Peyer's patch (tissue), 4 donors: ENCODE data around the gene COQ10A. TPM values are rescaled to one million over a fixed set of nuclear protein-coding genes. Genes with fewer than 3 reads are reported as not detected.
A peak's percentile ranks its signal among the peaks of the same experiment; 100 is the strongest.

Source experiments
- DNase-seq, 3 donors: peaks; one replicate each; pipeline ENCODE4 v3.0.0-alpha.2; 2017 to 2019
- H3K27ac ChIP-seq, 4 donors: fragments of 200-600 bp; sonication (generic); one replicate each; pipeline ENCODE4 v1.5.1; 2016 to 2019
- H3K27me3 ChIP-seq, 2 donors: fragments of 200-600 bp; sonication (generic); one replicate each; pipeline ENCODE4 v1.5.1; 2019
- H3K36me3 ChIP-seq, 3 donors: fragments of 200-600 bp; sonication (generic); one replicate each; pipeline ENCODE4 v1.5.1; 2016 to 2019
- H3K4me1 ChIP-seq, 4 donors: fragments of 200-600 bp; sonication (generic); one replicate each; pipeline ENCODE4 v1.5.1; 2016 to 2019
- H3K4me3 ChIP-seq, 4 donors: fragments of 200-600 bp; sonication (generic); 1 replicate in 3 of 4; 2 replicates in 1 of 4; pipeline ENCODE4 v1.5.1; 2016 to 2019; ENCODE audit warnings: mild to moderate bottlenecking in 1 of 4
- H3K9me3 ChIP-seq, 4 donors: fragments of 200-600 bp; sonication (generic); one replicate each; pipeline ENCODE4 v1.5.1; 2016 to 2019; ENCODE audit warnings: mild to moderate bottlenecking in 1 of 4
- POLR2A ChIP-seq, 2 donors: fragments of 450-650 bp; IDR thresholded peaks; one replicate each; pipeline ENCODE4 v1.5.1; 2017; ENCODE audit warnings: antibody characterized with exemption in 2 of 2, mild to moderate bottlenecking in 2 of 2, moderate library complexity in 2 of 2
- total RNA-seq, 4 donors: library from RNA; depleted of rRNA; stranded (reverse); fragments of >200 nt; gene quantifications; one replicate each; pipeline ENCODE4 v1.1.0, GENCODE V29; 2016
- TF ChIP-seq, protein P1 (sequence below), 6 experiments: fragments of 450-650 bp in 4 of 6; fragments of 200-600 bp in 2 of 6; sonication (generic) in 1 of 6; IDR thresholded peaks; one replicate each; pipeline ENCODE4 v1.5.1; 2017 to 2019; ENCODE audit warnings: antibody characterized with exemption in 6 of 6, mild to moderate bottlenecking in 3 of 6, moderate library complexity in 1 of 6

Gene COQ10A
- total RNA-seq, 4 donors from 2014 or later: 9.1 to 14.8 (median 11.8) TPM

DNA sequence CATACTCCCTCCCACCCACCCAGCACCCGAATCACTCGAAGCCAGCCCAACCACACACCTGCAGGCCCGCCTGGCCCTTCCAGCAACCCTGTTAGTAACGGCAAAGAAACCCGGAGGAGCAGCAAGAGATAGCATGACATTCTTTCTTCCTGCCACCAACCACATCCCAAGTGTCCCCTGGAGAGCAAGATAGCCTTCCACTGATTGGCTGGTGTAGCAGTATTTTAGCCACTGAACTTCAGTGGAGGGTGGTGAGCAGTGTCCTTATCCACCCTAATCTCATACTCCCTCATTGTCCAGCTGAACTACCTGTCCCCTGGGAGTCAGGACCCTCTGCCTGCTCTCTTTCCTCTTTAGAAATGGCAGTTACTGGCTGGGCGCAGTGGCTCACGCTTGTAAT is 37.7 kb upstream of the COQ10A start:
- Histone ChIP-seq H3K27ac (peak overlapping the region in 2 of 4 donors; percentile 85 to 88), H3K9me3 (no peaks in the 10 kb centered on the region), H3K36me3 (no peaks in the 10 kb centered on the region), H3K4me1 (peaks cover 0 to 20% (median 4%) of the 10 kb centered on the region in 4 donors), H3K27me3 (no peaks in the 10 kb centered on the region), H3K4me3 (no peak overlapping the region)
- TF ChIP-seq, protein P1, sequence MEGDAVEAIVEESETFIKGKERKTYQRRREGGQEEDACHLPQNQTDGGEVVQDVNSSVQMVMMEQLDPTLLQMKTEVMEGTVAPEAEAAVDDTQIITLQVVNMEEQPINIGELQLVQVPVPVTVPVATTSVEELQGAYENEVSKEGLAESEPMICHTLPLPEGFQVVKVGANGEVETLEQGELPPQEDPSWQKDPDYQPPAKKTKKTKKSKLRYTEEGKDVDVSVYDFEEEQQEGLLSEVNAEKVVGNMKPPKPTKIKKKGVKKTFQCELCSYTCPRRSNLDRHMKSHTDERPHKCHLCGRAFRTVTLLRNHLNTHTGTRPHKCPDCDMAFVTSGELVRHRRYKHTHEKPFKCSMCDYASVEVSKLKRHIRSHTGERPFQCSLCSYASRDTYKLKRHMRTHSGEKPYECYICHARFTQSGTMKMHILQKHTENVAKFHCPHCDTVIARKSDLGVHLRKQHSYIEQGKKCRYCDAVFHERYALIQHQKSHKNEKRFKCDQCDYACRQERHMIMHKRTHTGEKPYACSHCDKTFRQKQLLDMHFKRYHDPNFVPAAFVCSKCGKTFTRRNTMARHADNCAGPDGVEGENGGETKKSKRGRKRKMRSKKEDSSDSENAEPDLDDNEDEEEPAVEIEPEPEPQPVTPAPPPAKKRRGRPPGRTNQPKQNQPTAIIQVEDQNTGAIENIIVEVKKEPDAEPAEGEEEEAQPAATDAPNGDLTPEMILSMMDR (IDR thresholded peaks at IDR 0.05): no peak
- TF ChIP-seq POLR2A (IDR thresholded peaks at IDR 0.05): no peak
- DNase-seq: no peak

DNA sequence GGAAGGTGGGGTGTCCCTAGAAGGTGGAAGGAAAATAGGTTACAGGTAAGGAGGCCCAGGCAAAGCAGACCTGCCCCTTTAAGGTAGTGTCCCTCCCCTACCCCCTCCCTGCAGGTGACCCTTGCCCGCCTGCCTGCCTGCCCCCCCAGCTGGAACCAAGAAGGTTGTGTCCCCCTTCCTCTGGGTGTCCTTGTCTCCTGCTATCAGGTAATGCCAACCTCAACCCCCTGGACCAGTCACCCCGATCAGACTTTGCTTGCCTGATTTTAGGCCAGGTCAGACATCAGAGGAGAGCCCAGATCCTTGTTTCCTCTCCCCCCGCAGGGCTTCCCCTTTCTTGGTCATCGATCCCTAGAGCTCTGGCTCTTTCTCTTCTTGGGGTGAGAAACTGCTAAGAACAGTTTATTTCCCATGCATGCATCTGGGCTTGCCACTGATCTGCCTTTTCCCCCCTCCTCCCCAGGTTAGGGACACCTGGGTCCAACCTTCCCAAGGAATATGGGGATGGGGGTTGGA is 36.8 kb upstream of the COQ10A start, which contains the start of gene SLC39A5:
SLC39A5 (plus strand) TSS at position 136 of the 516 bp plus-strand sequence. CDS start 1,224 bp downstream, outside the sequence.
- Histone ChIP-seq H3K36me3 (no peaks in the 10 kb centered on the region), H3K4me1 (peaks cover 0 to 14% (median under 1%) of the 10 kb centered on the region in 4 donors), H3K27me3 (no peaks in the 10 kb centered on the region), H3K27ac (peak within 1 kb of the TSS in 3 of 4 donors; percentile 72 to 88 (median 85)), H3K4me3 (peak within 1 kb of the TSS in 3 of 4 donors; percentile 30 to 54 (median 51)), H3K9me3 (no peaks in the 10 kb centered on the region)
- DNase-seq: peak in 1 of 3 donors; percentile 78
- no peak for TF ChIP-seq POLR2A (IDR thresholded peaks at IDR 0.05)
- TF ChIP-seq, protein P1 (IDR thresholded peaks at IDR 0.05): no peak

DNA sequence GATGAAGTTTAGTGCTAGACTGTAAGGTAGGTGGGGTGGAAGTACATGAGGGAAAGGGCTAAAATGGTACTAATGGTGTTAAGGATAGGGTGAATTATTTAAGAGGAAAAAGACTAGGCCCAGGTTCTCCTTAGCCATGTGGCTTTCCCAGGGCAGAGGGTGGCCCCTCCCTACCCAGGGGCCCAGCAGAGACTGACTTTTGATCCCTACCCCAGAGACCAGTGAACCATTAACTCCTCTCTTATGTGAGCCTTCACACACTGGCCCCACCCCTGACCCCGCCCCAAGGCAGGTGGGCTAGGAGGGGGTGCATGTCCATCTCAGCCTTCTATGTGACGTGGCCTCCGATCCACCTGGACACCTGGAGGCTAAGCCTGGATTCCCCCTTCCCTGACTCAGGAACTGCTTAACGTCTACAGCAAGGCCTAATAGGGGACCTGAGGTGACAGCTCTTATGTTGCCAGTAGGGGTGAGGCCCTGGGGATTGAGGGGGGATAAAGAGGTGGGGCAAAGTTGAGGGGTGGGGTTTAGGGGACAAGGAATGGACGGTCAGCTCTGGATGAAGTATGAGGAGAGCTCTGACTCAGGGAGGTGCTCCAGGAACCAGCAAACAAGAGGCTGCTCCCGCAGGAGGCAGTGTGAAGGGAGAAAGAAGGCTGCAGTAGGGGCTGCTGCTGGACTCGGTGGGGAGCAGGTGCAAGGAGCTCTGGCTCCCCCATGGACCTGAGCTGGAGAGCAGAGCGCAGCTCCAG is 36.1 kb upstream of the COQ10A start:
- Histone ChIP-seq H3K4me3 (peak overlapping the region in 3 of 4 donors; percentile 30 to 54 (median 51)), H3K27me3 (no peaks in the 10 kb centered on the region), H3K36me3 (peaks cover 0 to 2% (median 0%) of the 10 kb centered on the region in 3 donors), H3K9me3 (no peaks in the 10 kb centered on the region), H3K4me1 (peaks cover 0 to 8% (median 0%) of the 10 kb centered on the region in 4 donors), H3K27ac (peak overlapping the region in 3 of 4 donors; percentile 72 to 88 (median 85))
- peak; percentile 37 to 72 for TF ChIP-seq POLR2A (IDR thresholded peaks at IDR 0.05)
- TF ChIP-seq, protein P1 (IDR thresholded peaks at IDR 0.05): peak in 1 of 6 experiments; percentile 10
- DNase-seq: peak in 2 of 3 donors; percentile 89 to 92

DNA sequence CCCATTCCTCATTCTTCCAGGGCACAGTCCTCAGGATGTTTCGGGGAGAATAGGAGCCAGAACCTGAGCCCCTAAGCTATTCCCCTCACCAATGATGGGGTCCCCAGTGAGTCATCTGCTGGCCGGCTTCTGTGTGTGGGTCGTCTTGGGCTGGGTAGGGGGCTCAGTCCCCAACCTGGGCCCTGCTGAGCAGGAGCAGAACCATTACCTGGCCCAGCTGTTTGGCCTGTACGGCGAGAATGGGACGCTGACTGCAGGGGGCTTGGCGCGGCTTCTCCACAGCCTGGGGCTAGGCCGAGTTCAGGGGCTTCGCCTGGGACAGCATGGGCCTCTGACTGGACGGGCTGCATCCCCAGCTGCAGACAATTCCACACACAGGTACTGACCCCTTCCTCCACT is 35.6 kb upstream of the COQ10A start:
- Histone ChIP-seq H3K27ac (peak overlapping the region in 3 of 4 donors; percentile 72 to 88 (median 85)), H3K4me3 (peak overlapping the region in 3 of 4 donors; percentile 30 to 54 (median 51))
- no peak for DNase-seq

DNA sequence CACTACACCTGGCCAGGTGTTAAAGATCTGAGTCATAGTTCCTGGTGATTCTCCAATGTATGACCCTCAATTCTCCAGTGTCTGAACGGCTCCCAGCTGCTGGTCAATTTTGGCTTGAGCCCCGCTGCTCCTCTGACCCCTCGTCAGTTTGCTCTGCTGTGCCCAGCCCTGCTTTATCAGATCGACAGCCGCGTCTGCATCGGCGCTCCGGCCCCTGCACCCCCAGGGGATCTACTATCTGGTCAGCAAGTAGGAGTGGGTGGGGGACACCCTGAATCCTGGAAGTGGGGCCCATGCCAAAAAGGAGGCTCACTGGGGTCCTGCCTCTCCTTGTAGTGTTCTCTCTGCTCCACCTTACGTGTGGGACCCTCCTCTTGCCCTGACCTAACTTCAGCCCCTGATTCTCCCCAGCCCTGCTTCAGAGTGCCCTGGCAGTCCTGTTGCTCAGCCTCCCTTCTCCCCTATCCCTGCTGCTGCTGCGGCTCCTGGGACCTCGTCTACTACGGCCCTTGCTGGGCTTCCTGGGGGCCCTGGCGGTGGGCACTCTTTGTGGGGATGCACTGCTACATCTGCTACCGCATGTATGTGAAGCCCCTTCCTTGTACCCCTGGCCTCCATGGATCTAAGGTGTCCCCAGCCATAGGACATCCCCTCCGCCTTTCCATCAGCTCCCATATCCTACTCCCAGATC is 31.9 kb upstream of the COQ10A start:
- TF ChIP-seq, protein P1 (IDR thresholded peaks at IDR 0.05): no peak
- TF ChIP-seq POLR2A (IDR thresholded peaks at IDR 0.05): no peak
- Histone ChIP-seq H3K4me1 (no peaks in the 10 kb centered on the region), H3K36me3 (peaks cover 0 to 31% (median 0%) of the 10 kb centered on the region in 3 donors), H3K27me3 (no peaks in the 10 kb centered on the region), H3K4me3 (no peak overlapping the region), H3K9me3 (no peaks in the 10 kb centered on the region), H3K27ac (no peak overlapping the region)
- no peak for DNase-seq

More for the DNA sequence above, 35.6 kb upstream of the COQ10A start:
- TF ChIP-seq, protein P1 (IDR thresholded peaks at IDR 0.05): no peak
- no peak for TF ChIP-seq POLR2A (IDR thresholded peaks at IDR 0.05)
- peaks cover 0 to 8% (median 0%) of the 10 kb centered on the region in 4 donors for H3K4me1 ChIP-seq
- no peaks in the 10 kb centered on the region for H3K9me3 ChIP-seq
- H3K36me3 ChIP-seq: peaks cover 0 to 8% (median 0%) of the 10 kb centered on the region in 3 donors
- no peaks in the 10 kb centered on the region for H3K27me3 ChIP-seq
